SK-N-SH treated with all-trans-retinoic acid at 6 μM for 48 hours (cell line): ENCODE data around the gene KRT10.
A peak's percentile ranks its signal among the peaks of the same experiment; 100 is the strongest.

Experiments
- ATAC-seq: fragments of 200-7000 bp; cut with Tn5 transposase; 3 replicates; pipeline ENCODE4 v1.9.1; 2020; ENCODE audit warnings: mild to moderate bottlenecking, moderate library complexity
- ARNTL ChIP-seq: fragments of 450-650 bp; formaldehyde crosslinking; IDR thresholded peaks from 2 replicates; pipeline ENCODE4 v1.5.0; 2020; ENCODE audit warnings: low read depth, mild to moderate bottlenecking, moderate library complexity, borderline replicate concordance
- BACH2 ChIP-seq: fragments of 250-450 bp; sonication (Bioruptor Pico); IDR thresholded peaks from 2 replicates; pipeline ENCODE4 v1.9.0; 2021; ENCODE audit warnings: mild to moderate bottlenecking, borderline replicate concordance
- CSDC2 ChIP-seq: fragments of 250-450 bp; sonication (Bioruptor Pico); IDR thresholded peaks from 2 replicates; pipeline ENCODE4 v1.5.0; 2020; ENCODE audit warnings: mild to moderate bottlenecking, moderate library complexity
- ISL1 ChIP-seq: fragments of 250-450 bp; sonication (Bioruptor Pico); IDR thresholded peaks from 2 replicates; pipeline ENCODE4 v2.1.2; 2022; ENCODE audit warnings: mild to moderate bottlenecking, moderate library complexity
- OSR1 ChIP-seq: fragments of 250-450 bp; sonication (Bioruptor Pico); IDR thresholded peaks from 2 replicates; pipeline ENCODE4 v1.8.0; 2022; ENCODE audit warnings: moderate library complexity, mild to moderate bottlenecking, inconsistent platforms
- PPARA ChIP-seq: fragments of 250-450 bp; sonication (Bioruptor Pico); IDR thresholded peaks from 2 replicates; pipeline ENCODE4 v1.5.0; 2020; ENCODE audit warnings: mild to moderate bottlenecking, borderline replicate concordance
- RARB ChIP-seq: fragments of 250-450 bp; sonication (Bioruptor Pico); IDR thresholded peaks from 2 replicates; pipeline ENCODE4 v1.8.0; 2021; ENCODE audit warnings: mild to moderate bottlenecking, moderate library complexity
- SNAI2 ChIP-seq: fragments of 250-450 bp; sonication (Bioruptor Pico); IDR thresholded peaks from 2 replicates; pipeline ENCODE4 v1.5.0; 2020; ENCODE audit warnings: mild to moderate bottlenecking, moderate library complexity
- TCF4 ChIP-seq: fragments of 250-450 bp; sonication (Bioruptor Pico); IDR thresholded peaks from 2 replicates; pipeline ENCODE4 v1.8.0; 2021; ENCODE audit warnings: mild to moderate bottlenecking, moderate library complexity, borderline replicate concordance
- TOX ChIP-seq: fragments of 250-450 bp; sonication (Bioruptor Pico); IDR thresholded peaks from 2 replicates; pipeline ENCODE4 v1.8.0; 2021; ENCODE audit warnings: mild to moderate bottlenecking, moderate library complexity, borderline replicate concordance
- ZC3H10 ChIP-seq: fragments of 250-450 bp; sonication (Bioruptor Pico); IDR thresholded peaks from 2 replicates; pipeline ENCODE4 v1.5.1; 2021; ENCODE audit warnings: mild to moderate bottlenecking, moderate library complexity
- ZFP3 ChIP-seq: fragments of 250-450 bp; sonication (Bioruptor Pico); IDR thresholded peaks from 2 replicates; pipeline ENCODE4 v1.5.0; 2020; ENCODE audit warnings: mild to moderate bottlenecking, moderate library complexity
- ZFP30 ChIP-seq: fragments of 450-650 bp; formaldehyde crosslinking; IDR thresholded peaks from 2 replicates; pipeline ENCODE4 v1.5.0; 2022; ENCODE audit warnings: mild to moderate bottlenecking, moderate library complexity
- ZNF565 ChIP-seq: fragments of 450-650 bp; formaldehyde crosslinking; conservative IDR thresholded peaks from 2 replicates; pipeline ENCODE4 v1.5.0; 2020; ENCODE audit warnings: low read depth, mild to moderate bottlenecking, moderate library complexity
- ZNF70 ChIP-seq: fragments of 450-650 bp; formaldehyde crosslinking; IDR thresholded peaks from 2 replicates; pipeline ENCODE4 v1.5.0; 2020; ENCODE audit warnings: mild to moderate bottlenecking, moderate library complexity
- ZNF8 ChIP-seq: fragments of 450-650 bp; formaldehyde crosslinking; IDR thresholded peaks from 2 replicates; pipeline ENCODE4 v1.5.0; 2020; ENCODE audit warnings: mild to moderate bottlenecking, moderate library complexity
- TF ChIP-seq, protein P1 (sequence below): fragments of 250-450 bp; sonication (Bioruptor Pico); IDR thresholded peaks from 2 replicates; pipeline ENCODE4 v1.5.0; 2020; ENCODE audit warnings: mild to moderate bottlenecking, moderate library complexity
- TF ChIP-seq, protein P2 (sequence below): fragments of 250-450 bp; sonication (Bioruptor Pico); IDR thresholded peaks from 2 replicates; pipeline ENCODE4 v1.5.1; 2020; ENCODE audit warnings: low read depth, mild to moderate bottlenecking, moderate library complexity
- TF ChIP-seq, protein P3 (sequence below): fragments of 250-450 bp; sonication (Bioruptor Pico); IDR thresholded peaks from 2 replicates; pipeline ENCODE4 v1.8.0; 2020; ENCODE audit warnings: mild to moderate bottlenecking, moderate library complexity, borderline replicate concordance
- TF ChIP-seq, protein P4 (sequence below): fragments of 250-450 bp; sonication (Bioruptor Pico); IDR thresholded peaks from 2 replicates; pipeline ENCODE4 v1.5.1; 2021; ENCODE audit warnings: mild to moderate bottlenecking, moderate library complexity

The KRT10 gene

DNA sequence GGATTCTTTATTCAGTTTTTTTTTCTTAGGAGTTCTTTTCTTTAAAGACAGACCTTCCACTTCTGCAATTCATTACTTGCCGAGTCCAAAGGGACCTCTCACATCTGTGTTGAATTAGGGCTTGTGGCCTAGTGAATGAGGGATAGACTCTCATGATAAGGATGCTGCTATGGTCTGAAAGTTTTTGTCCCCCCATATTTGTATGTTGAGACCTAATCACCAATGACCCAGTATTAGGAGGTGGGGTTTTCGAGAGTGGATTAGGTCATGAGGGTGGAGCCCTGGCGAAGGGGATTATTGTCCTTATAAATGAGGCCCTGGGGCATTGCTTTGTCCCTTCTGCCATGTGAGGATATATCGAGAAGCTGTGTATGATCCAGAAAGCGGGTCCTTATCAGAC is 35.1 kb upstream of the KRT10 start:
- no peak for TF ChIP-seq OSR1
- TF ChIP-seq TOX (CRISPR knock-in tag) = no peak
- TF ChIP-seq ZFP3 (CRISPR knock-in tag) = no peak
- TF ChIP-seq PPARA (CRISPR knock-in tag) = no peak
- no peak for TF ChIP-seq CSDC2 (CRISPR knock-in tag)
- no peak for TF ChIP-seq RARB (CRISPR knock-in tag)
- TF ChIP-seq ARNTL (CRISPR knock-in tag) = no peak
- TF ChIP-seq ZFP30 (CRISPR knock-in tag) = no peak
- no peak for TF ChIP-seq TCF4 (CRISPR knock-in tag)
- TF ChIP-seq BACH2 = no peak
- no peak for TF ChIP-seq ZC3H10
- TF ChIP-seq, protein P1, sequence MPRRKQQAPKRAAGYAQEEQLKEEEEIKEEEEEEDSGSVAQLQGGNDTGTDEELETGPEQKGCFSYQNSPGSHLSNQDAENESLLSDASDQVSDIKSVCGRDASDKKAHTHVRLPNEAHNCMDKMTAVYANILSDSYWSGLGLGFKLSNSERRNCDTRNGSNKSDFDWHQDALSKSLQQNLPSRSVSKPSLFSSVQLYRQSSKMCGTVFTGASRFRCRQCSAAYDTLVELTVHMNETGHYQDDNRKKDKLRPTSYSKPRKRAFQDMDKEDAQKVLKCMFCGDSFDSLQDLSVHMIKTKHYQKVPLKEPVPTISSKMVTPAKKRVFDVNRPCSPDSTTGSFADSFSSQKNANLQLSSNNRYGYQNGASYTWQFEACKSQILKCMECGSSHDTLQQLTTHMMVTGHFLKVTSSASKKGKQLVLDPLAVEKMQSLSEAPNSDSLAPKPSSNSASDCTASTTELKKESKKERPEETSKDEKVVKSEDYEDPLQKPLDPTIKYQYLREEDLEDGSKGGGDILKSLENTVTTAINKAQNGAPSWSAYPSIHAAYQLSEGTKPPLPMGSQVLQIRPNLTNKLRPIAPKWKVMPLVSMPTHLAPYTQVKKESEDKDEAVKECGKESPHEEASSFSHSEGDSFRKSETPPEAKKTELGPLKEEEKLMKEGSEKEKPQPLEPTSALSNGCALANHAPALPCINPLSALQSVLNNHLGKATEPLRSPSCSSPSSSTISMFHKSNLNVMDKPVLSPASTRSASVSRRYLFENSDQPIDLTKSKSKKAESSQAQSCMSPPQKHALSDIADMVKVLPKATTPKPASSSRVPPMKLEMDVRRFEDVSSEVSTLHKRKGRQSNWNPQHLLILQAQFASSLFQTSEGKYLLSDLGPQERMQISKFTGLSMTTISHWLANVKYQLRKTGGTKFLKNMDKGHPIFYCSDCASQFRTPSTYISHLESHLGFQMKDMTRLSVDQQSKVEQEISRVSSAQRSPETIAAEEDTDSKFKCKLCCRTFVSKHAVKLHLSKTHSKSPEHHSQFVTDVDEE (CRISPR knock-in tag) = no peak
- TF ChIP-seq SNAI2 (CRISPR knock-in tag) = no peak
- no peak for TF ChIP-seq ZNF8
- ATAC-seq = peak; percentile 46; the same call in 2 of the 3 replicates

DNA sequence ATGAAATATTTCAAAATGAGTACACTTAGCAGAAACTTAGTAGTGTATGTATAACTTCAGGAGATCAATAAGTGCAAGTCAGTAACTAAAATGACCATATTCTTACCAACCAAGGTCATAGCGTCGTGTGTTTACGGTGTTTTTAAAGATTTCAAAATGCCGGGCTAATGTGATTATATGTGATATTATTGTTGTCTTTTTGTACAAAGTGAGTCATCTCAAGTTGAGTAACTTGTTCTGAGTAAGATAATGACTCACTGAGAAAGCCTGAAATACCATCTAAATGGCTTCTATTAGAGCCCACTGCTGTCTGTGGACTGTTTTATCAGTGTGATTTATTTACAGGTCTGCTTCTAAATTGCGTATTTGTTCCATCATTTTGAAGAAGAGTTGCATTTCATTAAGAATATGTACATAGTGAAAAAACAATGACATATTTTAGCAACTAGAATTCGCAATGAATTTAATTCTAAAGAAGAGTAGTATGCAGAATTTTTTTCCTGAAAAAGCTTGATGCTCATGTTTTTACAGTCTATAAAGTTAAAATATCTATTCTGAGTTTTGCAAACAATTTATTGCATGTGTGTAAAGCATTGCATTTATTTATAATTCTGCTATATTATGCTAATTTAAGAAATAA is 31.9 kb upstream of the KRT10 start:
- peak; percentile 93 for ATAC-seq
- TF ChIP-seq ZC3H10 (peak; percentile 77; the same call in 1 of the 2 replicates), ISL1 (CRISPR knock-in tag) (peak; percentile 99), TOX (CRISPR knock-in tag) (peak; percentile 76; the same call in 1 of the 2 replicates), PPARA (CRISPR knock-in tag) (no peak), ZFP30 (CRISPR knock-in tag) (no peak), BACH2 (no peak), ZNF70 (CRISPR knock-in tag) (no peak)
- TF ChIP-seq, protein P2, sequence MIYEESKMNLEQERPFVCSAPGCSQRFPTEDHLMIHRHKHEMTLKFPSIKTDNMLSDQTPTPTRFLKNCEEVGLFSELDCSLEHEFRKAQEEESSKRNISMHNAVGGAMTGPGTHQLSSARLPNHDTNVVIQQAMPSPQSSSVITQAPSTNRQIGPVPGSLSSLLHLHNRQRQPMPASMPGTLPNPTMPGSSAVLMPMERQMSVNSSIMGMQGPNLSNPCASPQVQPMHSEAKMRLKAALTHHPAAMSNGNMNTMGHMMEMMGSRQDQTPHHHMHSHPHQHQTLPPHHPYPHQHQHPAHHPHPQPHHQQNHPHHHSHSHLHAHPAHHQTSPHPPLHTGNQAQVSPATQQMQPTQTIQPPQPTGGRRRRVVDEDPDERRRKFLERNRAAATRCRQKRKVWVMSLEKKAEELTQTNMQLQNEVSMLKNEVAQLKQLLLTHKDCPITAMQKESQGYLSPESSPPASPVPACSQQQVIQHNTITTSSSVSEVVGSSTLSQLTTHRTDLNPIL = 0 out of 2 replicates have a peak, but pooled peaks have one; percentile 72
- TF ChIP-seq, protein P3, sequence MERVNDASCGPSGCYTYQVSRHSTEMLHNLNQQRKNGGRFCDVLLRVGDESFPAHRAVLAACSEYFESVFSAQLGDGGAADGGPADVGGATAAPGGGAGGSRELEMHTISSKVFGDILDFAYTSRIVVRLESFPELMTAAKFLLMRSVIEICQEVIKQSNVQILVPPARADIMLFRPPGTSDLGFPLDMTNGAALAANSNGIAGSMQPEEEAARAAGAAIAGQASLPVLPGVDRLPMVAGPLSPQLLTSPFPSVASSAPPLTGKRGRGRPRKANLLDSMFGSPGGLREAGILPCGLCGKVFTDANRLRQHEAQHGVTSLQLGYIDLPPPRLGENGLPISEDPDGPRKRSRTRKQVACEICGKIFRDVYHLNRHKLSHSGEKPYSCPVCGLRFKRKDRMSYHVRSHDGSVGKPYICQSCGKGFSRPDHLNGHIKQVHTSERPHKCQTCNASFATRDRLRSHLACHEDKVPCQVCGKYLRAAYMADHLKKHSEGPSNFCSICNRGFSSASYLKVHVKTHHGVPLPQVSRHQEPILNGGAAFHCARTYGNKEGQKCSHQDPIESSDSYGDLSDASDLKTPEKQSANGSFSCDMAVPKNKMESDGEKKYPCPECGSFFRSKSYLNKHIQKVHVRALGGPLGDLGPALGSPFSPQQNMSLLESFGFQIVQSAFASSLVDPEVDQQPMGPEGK (CRISPR knock-in tag) = peak; percentile 61; the same call in 1 of the 2 replicates

DNA sequence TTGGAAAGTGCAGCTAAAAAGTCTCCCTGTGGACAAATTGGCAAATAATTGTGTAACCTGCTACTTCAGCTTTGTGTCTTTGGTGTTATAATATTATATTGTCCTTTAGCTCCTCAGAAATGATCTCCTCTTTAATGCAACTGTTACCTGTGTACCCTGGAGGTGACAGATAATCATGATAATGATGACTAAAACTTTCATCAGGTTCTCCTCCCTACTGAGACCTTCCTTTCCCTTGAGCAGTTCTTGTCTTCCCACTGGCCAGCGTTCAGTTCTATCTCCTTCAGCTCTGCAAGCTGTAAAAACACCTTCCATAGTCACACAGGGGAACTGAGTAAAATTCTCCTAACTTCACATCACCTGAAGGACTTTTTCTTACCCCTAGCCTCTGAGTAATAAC is 29.9 kb upstream of the KRT10 start:
- TF ChIP-seq ZNF565 (CRISPR knock-in tag) = no peak
- no peak for ATAC-seq

DNA sequence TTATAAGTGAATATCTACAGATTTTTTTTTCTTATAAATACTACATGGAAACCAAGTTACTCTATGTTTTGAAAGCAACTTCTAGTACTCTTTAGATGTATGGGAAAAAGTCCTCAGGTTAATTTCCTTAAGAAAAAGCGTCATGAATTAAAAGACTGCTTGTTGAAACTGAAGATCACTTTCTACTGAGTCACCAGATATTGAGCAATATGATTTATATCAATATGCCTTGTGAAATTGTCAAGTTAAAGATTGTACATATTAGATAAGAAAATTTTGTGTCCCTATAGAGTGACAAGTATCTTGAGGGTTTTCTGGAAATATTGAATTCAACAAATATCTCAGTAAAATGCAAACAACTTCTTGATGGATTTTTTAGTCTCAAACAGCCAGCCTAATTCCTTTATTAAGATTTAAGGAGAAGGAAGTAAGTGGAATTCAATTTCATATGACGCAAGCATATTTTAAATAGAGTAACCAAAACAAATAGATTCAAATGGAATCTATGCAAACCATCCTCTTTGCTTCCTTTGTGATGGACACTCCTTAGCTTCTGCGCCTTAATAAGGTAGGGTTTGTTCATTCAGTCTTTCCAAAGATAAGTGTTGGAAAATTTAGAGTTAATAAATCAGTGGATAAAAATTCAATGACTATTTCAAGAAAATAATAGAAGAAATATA is 28.0 kb upstream of the KRT10 start:
- ATAC-seq = no peak
- TF ChIP-seq ZNF8 = no peak
- no peak for TF ChIP-seq ZFP30 (CRISPR knock-in tag)
- TF ChIP-seq, protein P1 (CRISPR knock-in tag) = no peak
- TF ChIP-seq, protein P4, sequence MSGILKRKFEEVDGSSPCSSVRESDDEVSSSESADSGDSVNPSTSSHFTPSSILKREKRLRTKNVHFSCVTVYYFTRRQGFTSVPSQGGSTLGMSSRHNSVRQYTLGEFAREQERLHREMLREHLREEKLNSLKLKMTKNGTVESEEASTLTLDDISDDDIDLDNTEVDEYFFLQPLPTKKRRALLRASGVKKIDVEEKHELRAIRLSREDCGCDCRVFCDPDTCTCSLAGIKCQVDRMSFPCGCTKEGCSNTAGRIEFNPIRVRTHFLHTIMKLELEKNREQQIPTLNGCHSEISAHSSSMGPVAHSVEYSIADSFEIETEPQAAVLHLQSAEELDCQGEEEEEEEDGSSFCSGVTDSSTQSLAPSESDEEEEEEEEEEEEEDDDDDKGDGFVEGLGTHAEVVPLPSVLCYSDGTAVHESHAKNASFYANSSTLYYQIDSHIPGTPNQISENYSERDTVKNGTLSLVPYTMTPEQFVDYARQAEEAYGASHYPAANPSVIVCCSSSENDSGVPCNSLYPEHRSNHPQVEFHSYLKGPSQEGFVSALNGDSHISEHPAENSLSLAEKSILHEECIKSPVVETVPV (CRISPR knock-in tag) = no peak
